ENCODE data around the gene MT3.

MT3 gene

DNA sequence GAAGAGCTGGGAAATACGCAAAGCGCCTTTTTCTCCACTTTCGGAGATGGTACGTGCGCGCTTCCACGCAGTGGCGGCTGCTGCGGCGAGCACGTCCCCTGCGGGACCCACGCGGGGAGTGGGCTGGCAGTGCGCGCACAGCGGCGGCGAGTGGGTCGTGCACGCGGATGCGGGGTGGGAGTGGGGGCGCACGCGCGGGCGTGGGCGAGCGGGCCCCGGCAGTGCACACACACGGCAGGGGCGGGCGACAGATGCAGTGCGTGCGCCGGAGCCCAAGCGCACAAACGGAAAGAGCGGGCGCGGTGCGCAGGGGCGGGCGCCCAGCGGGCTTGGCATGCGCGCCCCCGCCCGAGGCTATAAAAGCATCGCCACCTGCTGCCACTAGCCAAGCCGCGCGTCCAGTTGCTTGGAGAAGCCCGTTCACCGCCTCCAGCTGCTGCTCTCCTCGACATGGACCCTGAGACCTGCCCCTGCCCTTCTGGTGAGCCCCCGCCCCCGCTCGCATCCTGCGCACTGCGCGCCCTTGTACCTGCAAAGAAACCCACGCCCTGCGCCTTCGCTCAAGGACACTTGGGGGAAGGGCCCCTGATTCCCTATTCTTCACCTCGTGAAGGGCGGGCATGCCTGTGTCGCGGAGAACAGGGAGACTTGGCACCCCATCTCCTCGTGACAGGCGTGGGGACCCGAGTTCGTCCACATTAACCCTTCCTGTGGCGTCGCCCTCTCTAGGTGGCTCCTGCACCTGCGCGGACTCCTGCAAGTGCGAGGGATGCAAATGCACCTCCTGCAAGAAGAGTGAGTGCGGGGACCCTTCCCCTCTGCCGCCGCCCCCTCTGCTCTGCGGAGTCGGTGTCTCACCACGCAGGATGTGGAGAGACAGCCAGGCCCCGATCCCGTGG lies at the start of gene MT3:
MT3 (plus strand) TSS at position 388 of the 899 bp plus-strand sequence; CDS start at position 451, 63 bp downstream.
- FAIRE-seq = no peak

DNA sequence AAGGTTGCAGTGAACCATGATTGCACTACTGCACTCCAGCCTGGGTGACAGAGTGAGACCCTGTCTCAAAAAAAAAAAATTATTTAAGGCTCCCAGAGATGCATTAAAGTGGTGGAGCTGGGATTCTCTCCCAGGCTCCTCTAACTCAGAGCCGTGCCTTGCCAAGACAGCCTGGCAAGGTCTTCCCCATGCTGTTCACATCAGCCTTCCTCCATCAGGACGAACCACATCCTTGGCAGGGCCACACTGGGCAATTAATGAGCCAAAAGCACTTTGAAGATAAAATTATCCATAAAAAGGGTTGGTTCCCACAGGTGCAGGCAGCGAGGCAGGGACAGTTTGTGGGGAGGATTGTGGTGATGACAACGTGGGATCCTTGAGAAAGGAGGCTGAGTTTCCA lies 49.7 kb upstream of the MT3 start:
- no peak for FAIRE-seq

- FAIRE-seq = no peak
Observed at GRCh38 chr16:56542039-56542438, 47.3 kb upstream of the MT3 start.

DNA sequence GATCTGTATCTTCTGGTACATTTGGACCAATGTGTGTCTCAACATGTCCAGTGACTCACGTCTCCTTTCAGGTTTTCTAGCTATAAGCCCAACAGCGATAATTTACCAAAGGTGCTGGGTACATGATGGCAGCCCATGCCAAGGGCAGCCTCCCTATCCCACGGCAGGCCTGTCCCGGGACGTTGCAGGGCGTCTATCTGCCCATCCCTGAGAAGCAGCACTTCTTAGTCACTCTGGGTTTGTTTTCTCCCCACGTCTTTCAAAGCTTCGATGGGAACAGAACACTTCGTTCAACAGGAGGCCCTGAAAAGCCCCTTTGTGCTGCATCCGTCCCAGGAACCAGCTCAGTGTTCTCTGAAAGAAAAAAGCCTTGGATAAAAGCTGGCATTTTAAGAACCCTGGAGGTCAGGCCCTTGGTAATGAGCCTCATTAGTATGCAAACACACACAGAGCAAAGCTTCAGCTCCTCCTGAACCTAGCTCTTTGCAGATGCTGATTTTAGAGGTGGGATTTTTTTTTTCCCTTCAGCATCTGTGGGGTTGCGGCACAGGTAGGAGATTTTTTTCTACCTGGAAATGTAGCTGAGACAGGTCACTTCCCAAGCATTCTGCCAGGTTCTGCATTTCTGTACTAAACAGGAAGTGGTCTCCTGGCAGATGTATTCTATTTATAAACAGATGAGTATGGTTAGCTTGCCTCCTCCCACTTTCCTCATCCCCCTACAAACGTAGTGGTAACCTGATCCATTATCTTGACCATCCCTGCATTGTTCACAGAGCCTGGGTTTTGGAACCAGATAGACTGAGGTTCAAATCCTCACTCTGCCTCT lies 42.0 kb upstream of the MT3 start:
- no peak for FAIRE-seq

DNA sequence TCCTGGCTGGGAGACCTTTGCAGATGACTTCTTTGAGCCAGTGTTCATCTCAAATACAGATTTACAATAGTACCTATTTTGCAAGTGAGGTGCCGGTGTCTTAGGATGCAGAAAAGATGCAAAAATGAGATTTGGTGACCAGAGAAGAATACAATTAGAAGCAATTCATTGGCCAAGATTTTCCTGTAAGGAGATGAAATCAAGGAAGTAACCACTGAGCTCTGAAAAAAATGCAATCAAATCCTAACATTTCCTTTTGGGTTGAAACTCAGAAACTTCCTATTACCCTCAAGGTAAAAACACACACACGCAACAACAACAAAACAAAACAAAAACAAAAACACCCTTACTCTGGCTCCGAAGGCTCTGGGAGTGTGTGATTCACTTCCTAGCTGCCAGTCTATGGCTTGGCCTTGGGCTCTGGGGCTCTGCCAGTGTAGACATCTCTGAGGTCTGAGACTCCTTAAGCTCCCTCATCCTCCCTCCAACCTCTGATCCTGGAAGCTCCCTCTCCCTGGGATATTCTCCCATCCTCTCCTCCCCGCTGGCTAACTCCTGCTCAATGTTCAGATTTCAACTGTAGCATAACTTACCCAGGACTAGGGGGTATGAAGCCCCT lies 41.3 kb upstream of the MT3 start:
- FAIRE-seq = no peak

DNA sequence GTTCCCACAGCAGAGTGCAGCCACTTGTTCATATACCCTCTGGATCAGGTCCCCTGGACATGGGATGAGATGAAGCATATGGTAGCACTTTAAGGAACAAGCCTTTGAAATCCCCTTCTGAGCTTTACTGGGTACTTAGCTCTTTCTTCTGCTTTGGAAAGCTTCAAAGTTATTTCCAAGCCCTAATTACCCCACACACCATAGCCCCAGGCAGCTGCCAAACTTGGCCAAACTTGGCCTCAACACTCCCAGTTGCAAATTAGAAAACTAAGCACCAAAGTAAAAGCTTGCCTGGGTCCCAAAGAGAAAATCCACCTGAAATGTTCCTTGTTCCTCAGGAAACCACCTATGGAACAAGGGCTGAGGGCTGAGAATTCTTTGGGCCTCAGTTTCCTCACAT lies 40.2 kb upstream of the MT3 start:
- FAIRE-seq = no peak

DNA sequence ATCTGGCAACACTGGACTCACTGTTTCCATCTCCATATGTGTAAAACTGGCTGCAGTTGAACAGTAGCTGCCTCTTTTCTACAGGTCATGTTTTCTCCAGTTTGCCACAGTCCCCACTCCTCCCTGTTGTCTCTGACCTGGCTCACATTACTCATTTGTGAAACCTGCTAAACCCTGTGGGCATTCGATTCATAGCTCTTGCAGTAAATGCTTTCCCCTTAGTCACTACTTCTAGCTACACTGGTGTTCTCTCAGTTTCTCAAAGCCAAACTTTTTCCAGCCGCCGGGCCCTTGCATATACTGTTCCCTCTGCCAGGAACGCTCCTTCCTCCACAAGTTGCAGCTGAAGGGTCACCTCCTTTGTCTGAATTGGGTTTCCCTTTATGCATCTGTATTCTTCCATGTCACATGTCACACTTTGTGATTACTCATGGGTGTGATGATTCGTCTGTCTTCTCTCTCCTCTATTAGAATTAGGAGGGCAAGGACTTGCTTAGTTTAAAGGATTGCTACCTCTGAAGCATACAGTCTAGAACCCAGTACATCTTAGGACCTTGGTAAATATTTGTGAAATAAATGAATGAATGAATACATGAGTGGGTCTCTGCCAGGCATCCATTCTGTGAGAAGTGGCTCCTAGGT lies 39.5 kb upstream of the MT3 start:
- no peak for FAIRE-seq

GRCh38 chr16:56551796-56552738 lies 37.3 kb upstream of the MT3 start:
- FAIRE-seq = no peak

DNA sequence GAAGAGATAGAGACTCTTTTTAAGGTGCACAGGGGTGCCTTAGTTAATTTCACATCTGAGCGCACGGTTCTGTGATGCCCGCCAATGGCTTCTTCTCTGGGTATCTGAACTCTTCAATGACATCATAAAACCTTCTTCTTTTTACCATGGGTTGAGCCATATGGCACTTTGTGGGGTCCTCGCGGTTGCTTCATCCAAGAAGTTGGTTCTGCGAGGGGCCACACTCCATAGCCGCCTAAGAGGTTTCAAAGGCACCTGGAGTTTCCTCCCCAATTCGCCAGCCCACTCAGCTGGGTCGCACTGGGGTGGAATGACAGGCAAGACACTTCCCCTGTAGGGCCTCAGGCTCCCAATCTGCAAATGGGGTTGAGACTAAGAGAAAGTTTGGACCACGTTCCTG lies 34.9 kb upstream of the MT3 start:
- no peak for FAIRE-seq

DNA sequence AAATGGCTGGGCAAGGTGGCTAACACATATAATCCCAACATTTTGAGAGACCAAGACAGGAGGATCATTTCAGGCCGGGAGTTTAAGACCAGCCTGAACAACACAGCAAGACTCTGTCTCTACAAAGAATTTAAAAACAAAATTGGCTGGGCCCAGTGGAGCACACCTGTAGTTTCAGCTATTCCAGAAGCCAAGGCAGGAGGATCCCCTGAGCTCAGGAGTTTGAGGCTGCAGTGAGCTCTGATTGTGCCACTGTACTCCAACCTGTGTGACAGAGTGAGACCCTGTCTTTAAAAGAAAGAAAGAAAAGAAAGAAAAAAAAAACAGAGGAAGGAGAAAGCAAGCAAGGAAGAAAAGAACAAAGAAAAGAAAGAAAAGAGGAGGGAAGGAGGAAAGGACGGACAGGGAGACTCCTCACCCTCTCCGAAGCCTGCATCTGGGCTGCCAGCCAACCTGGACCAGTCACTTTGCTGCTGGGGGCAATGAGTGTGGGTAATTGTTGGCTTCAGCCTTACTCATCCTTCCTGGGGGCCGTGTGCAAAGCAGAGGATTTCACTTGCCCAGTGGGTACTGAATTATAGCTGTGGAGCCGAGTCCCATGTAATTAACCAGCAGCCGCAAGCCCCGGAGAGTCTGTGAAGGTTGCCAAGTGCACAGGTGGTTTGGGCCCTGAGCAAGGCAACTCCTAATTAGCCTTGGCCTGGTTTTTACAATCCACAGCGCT lies 31.1 kb upstream of the MT3 start:
- no peak for FAIRE-seq

- no peak for FAIRE-seq
Observed at GRCh38 chr16:56559109-56559508, 30.2 kb upstream of the MT3 start.

DNA sequence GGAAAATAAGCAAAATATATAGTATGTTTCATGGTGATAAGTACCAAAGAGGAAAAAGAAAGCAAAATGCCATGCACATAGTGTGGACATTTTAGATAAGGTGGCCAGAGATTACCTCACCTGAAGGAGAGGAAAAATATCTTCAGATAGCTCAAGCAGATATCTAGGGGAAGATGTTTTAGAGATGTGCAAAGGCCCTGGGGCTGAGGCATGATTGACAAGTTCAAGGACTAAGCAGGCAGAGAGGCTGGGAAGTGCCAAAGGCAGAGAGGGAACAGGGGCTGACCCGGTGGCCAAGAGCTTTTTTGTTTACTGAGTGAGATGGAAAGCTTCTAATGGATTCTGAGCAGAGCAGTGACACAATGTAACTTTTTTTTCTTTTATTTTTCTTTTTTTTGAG lies 28.9 kb upstream of the MT3 start:
- FAIRE-seq = no peak

DNA sequence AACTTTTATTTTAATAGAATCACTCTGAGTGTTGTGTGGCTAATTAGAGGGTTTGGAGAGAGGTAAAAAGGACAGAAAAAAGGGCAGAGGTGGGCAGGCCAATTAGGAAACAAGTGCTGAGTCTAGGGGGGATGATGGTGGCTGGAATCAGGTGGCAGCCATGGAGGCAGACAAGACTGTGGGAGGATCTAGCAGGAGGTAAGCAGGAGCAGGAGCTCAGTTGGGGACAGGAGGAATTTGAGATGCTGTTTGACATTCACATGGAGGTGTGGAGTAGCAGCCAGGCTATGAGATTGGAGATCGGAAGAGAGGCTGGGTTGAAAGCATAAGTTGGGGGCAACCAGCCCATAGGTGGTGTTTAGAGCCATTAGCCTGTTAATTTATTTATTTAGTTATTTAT lies 28.2 kb upstream of the MT3 start:
- no peak for FAIRE-seq

- no peak for FAIRE-seq
Observed at GRCh38 chr16:56564793-56565477, 24.4 kb upstream of the MT3 start, which contains the start of gene MT4. TSS of gene MT4 (plus strand) at chr16:56565073. CDS start at chr16:56565129, 56 bp downstream.

DNA sequence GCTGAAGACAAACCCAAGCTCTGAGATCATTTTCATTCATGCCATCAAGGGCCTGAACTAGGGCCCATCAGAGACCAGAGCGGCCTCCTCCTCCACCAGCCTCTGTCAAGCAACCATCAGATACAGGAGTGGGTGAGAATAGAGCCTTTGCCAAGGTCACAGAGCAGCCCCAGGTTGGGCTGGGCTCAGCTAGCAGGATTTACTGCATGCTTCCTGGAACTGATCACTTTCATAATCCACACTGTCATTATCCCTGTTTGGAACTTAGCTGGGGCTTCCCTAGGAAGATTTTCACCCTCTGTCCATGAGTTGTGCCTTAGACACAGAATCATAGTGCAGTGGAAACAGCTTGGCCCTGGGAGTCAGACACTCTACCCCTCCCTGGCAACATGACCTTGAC lies 19.4 kb upstream of the MT3 start:
- FAIRE-seq = no peak

- no peak for FAIRE-seq
Observed at GRCh38 chr16:56571525-56571924, 17.8 kb upstream of the MT3 start.

- FAIRE-seq = no peak
Observed at GRCh38 chr16:56574625-56575024, 14.7 kb upstream of the MT3 start.

- FAIRE-seq = no peak
Observed at GRCh38 chr16:56576585-56577299, 12.6 kb upstream of the MT3 start.

GRCh38 chr16:56577300-56577625 lies 12.1 kb upstream of the MT3 start:
- FAIRE-seq = no peak
